Measurements from ENCODE around the gene ACAP1. TPM values are rescaled to one million over a fixed set of nuclear protein-coding genes. Genes with fewer than 3 reads are reported as not detected.

Gene ACAP1
- total and polyA plus RNA-seq, 3 donors from 2014 or later, result 12.6 to 140 (median 95.2) TPM

DNA sequence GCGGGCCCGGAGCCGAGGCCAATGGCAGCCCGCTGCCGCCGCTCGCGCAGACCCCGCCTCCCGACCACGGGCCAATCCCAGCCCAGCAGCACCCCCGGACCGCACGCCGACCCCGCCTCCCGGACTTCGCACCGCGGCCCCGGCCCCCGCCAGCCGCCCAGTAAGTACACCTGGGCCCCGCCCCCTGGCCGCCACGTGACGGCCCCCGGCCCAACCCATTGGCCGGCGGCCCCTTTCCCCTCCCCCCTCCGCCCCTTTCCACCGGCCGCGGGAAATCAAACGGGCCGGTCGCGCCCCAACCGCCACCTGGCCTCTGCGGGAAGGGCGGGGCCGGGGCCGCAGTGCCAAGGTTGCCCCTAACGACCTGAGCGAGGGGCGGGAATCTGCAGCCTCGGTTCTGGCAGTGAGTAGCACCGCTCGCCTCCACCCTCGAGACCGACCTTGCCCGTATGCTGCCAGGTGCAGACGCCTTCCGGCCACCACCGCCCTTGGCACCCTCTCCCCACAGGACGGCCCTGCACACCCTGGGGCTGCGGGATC, 41.6 kb upstream of the ACAP1 start, which contains the start of gene YBX2:
Gene YBX2, minus strand, starts transcription at position 26 of the 540 bp plus-strand sequence. CDS start 139 bp downstream, outside the sequence.
- 2 to 4% methylated on average over 8 to 18 of the region's 57 CpGs for WGBS, 2 donors
- H3K4me3 ChIP-seq, result peak within 1 kb of the TSS; percentile 42 to 50
- peak; percentile 89 for DNase-seq
- TF ChIP-seq, protein P1, sequence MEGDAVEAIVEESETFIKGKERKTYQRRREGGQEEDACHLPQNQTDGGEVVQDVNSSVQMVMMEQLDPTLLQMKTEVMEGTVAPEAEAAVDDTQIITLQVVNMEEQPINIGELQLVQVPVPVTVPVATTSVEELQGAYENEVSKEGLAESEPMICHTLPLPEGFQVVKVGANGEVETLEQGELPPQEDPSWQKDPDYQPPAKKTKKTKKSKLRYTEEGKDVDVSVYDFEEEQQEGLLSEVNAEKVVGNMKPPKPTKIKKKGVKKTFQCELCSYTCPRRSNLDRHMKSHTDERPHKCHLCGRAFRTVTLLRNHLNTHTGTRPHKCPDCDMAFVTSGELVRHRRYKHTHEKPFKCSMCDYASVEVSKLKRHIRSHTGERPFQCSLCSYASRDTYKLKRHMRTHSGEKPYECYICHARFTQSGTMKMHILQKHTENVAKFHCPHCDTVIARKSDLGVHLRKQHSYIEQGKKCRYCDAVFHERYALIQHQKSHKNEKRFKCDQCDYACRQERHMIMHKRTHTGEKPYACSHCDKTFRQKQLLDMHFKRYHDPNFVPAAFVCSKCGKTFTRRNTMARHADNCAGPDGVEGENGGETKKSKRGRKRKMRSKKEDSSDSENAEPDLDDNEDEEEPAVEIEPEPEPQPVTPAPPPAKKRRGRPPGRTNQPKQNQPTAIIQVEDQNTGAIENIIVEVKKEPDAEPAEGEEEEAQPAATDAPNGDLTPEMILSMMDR (IDR thresholded peaks at IDR 0.05), result no peak
- TF ChIP-seq POLR2A (IDR thresholded peaks at IDR 0.05), result no peak
- H3K36me3 ChIP-seq (ENCODE audit: low read depth, missing control alignments), result no peaks in the 10 kb centered on the region
- H3K9me3 ChIP-seq, result no peaks in the 10 kb centered on the region
- no peaks in the 10 kb centered on the region for H3K27me3 ChIP-seq
- peaks cover 30% of the 10 kb centered on the region for H3K4me1 ChIP-seq
- H3K27ac ChIP-seq, result peak within 1 kb of the TSS; percentile 36 to 44
- intact Hi-C loops (cut with DNase I; ENCODE audit: low total_unique reads), result no loop called here

DNA sequence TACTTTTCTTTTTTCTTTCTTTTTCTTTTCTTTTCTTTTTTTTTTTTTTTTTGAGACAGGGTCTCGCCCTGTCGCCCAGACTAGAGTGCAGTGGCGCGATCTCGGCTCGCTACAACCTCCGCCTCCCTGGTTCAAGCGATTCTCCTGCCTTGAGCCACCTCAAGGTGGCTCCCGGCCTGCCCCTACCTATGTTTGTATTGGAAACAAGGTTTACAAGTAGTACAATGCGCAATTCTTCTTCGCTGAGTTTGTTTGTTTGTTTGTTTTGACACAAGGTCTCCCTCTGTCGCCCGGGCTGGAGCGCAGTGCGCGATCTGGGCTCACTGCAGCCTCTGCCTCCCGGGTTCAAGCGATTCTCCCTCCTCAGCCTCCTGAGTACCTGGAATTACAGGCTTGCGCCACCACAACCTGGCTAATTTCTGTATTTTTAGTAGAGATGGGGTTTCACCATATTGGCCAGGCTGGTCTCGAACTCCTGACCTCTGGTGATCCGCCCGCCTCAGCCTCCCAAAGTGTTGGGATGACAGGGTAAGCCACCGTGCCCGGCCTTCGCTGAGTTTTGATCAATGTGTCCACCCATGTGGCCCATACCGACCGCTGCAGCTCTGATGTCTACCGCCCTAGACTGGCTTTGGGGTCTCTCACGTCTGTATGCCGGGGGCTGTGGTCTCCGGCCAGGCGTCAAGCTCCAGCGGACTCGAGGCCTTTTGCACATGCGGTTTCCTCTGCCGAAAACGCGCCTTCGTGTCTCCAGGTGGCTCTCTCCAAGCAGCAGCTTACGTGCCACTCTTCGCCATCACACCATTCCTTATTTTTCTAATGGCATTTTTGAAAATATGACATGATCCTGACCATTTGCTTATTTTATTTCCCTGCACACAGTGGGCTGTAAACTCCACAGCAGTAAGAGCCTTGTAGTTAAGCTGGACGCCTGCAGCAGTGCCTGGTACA, 40.8 kb upstream of the ACAP1 start:
- WGBS, 2 donors, result 51 to 53% methylated on average over 42 of the region's 42 CpGs
- Histone ChIP-seq H3K27ac (peak overlapping the region in 1 of 2 donors; percentile 24), H3K9me3 (no peaks in the 10 kb centered on the region), H3K36me3 (ENCODE audit: low read depth, missing control alignments) (no peaks in the 10 kb centered on the region), H3K27me3 (no peaks in the 10 kb centered on the region), H3K4me3 (peak overlapping the region; percentile 42 to 50), H3K4me1 (peaks cover 30% of the 10 kb centered on the region)
- no peak for TF ChIP-seq POLR2A (IDR thresholded peaks at IDR 0.05)
- TF ChIP-seq, protein P1 (IDR thresholded peaks at IDR 0.05), result no peak
- intact Hi-C loops (cut with DNase I; ENCODE audit: low total_unique reads), result no loop called here
- DNase-seq, result no peak

DNA sequence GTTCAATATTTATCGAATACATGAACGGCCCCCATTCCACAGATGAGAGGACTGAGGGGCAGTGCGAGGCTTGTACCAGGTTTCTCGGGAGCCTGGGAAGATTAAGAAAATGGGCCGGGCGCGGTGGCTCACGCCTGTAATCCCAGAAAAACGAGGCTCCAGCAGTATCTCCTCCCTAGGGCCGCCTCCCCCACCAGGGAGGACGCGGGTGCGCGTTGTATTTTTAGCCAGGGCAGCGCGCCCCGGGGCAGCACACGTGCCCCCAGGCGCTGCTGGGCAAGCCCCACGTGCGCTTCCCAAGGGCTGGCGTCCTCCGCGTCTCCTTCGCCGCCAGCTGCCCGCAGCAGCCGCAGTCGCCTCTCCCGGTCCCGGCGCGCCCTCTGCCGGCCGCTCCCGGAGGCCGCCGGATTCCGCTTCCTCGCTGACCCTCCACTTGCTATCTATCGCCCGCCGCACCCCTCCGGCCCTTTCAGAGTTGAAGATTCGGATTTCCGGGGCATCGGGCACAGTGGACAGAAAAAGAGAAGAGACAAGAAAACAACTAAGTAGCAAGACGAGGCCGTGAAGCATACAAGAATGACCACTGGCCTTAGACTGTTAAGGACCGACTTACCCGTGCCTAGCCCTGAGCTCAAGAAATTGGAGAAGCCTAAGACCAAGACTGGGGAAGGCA, 40.0 kb upstream of the ACAP1 start:
- Histone ChIP-seq H3K27me3 (no peaks in the 10 kb centered on the region), H3K4me3 (peak overlapping the region; percentile 24 to 29), H3K36me3 (ENCODE audit: low read depth, missing control alignments) (no peaks in the 10 kb centered on the region), H3K9me3 (no peaks in the 10 kb centered on the region), H3K27ac (no peak overlapping the region), H3K4me1 (peaks cover 30% of the 10 kb centered on the region)
- DNase-seq, result peak; percentile 87
- TF ChIP-seq, protein P1 (IDR thresholded peaks at IDR 0.05), result peak; percentile 96 to 97 (median 96)
- TF ChIP-seq POLR2A (IDR thresholded peaks at IDR 0.05), result no peak
- intact Hi-C loops (cut with DNase I; ENCODE audit: low total_unique reads), result no loop called here
- WGBS, 2 donors, result 1 to 5% methylated on average over 19 to 51 of the region's 51 CpGs

DNA sequence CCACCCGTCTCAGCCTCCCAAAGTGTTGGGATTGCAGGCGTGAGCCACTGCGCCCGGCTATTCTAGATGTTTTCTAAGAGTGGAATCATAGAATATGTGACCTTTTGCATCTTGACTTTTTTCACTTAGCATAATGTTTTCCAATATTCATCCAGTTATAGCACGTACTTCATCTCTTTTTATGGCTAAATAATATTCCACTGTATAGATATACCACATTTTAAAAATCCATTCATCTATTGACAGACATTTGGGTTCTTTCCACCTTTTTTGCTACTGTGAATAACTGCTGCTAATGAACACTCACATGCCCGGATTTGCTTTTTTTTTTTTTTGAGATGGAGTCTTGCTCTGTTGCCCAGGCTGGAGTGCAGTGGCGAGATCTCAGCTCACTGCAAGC, 32.1 kb upstream of the ACAP1 start:
- intact Hi-C loops (cut with DNase I; ENCODE audit: low total_unique reads), result no loop called here
- no peak overlapping the region for H3K4me3 ChIP-seq
- H3K27me3 ChIP-seq, result no peaks in the 10 kb centered on the region
- H3K9me3 ChIP-seq, result no peaks in the 10 kb centered on the region
- no peak for TF ChIP-seq POLR2A (IDR thresholded peaks at IDR 0.05)
- TF ChIP-seq, protein P1 (IDR thresholded peaks at IDR 0.05), result no peak
- no peak for DNase-seq
- 93 to 94% methylated on average over 7 of the region's 7 CpGs for WGBS, 2 donors
- H3K27ac ChIP-seq, result no peak overlapping the region
- H3K4me1 ChIP-seq, result peaks cover 6% of the 10 kb centered on the region
- H3K36me3 ChIP-seq (ENCODE audit: low read depth, missing control alignments), result no peaks in the 10 kb centered on the region

All from testis (tissue), 3 donors.